Measurements from ENCODE around the gene LIMS4. TPM values are rescaled to one million over a fixed set of nuclear protein-coding genes. Genes with fewer than 3 reads are reported as not detected.
"Not testable (repeated sequence)": the region's sequence is repeated elsewhere in the genome, so short reads cannot be mapped to it uniquely, and the experiment has no call there.

The LIMS4 gene
- total RNA-seq, 4 donors from 2014 or later: 2.6 to 5.6 (median 4.9) TPM

- not testable (repeated sequence) for H3K27me3 ChIP-seq, ATAC-seq, H3K9me3 ChIP-seq, H3K36me3 ChIP-seq, H3K4me3 ChIP-seq, H3K27ac ChIP-seq, H3K4me1 ChIP-seq
- no CpG with 5 or more reads among the region's 7 CpGs for WGBS, 2 donors (ENCODE audit: low coverage in 1 of 2)
Observed at GRCh38 chr2:110468921-110469320, 3.7 kb downstream of the LIMS4 start.

GRCh38 chr2:110465312-110465711 lies 7.3 kb downstream of the LIMS4 start:
- H3K4me3 ChIP-seq, H3K36me3 ChIP-seq, H3K9me3 ChIP-seq, H3K27me3 ChIP-seq, H3K27ac ChIP-seq, H3K4me1 ChIP-seq: not testable (repeated sequence)
- peak; percentile 78 for ATAC-seq
- WGBS, 2 donors (ENCODE audit: low coverage in 1 of 2): no CpG with 5 or more reads among the region's 8 CpGs

GRCh38 chr2:110462458-110462857 lies 10.2 kb downstream of the LIMS4 start:
- not testable (repeated sequence) for H3K4me3 ChIP-seq, H3K27me3 ChIP-seq, H3K9me3 ChIP-seq, H3K4me1 ChIP-seq, H3K36me3 ChIP-seq, ATAC-seq, H3K27ac ChIP-seq
- no CpG with 5 or more reads among the region's 2 CpGs for WGBS, 2 donors (ENCODE audit: low coverage in 1 of 2)

- not testable (repeated sequence) for H3K27ac ChIP-seq, H3K36me3 ChIP-seq, H3K9me3 ChIP-seq, H3K4me3 ChIP-seq, H3K27me3 ChIP-seq, H3K4me1 ChIP-seq
- peak; percentile 89 for ATAC-seq
Observed at GRCh38 chr2:110460318-110460717, 12.3 kb downstream of the LIMS4 start.

- not testable (repeated sequence) for H3K27ac ChIP-seq, H3K4me3 ChIP-seq, H3K9me3 ChIP-seq, H3K27me3 ChIP-seq, H3K36me3 ChIP-seq, ATAC-seq, H3K4me1 ChIP-seq
- WGBS, 2 donors (ENCODE audit: low coverage in 1 of 2): no CpG with 5 or more reads among the region's 2 CpGs
Observed at GRCh38 chr2:110457214-110457590, 15.4 kb downstream of the LIMS4 start.

- H3K9me3 ChIP-seq, H3K4me1 ChIP-seq, H3K27ac ChIP-seq, H3K4me3 ChIP-seq, ATAC-seq, H3K36me3 ChIP-seq, H3K27me3 ChIP-seq: not testable (repeated sequence)
- no CpG with 5 or more reads among the region's 16 CpGs for WGBS, 2 donors (ENCODE audit: low coverage in 1 of 2)
Observed at GRCh38 chr2:110456291-110457213, 16.1 kb downstream of the LIMS4 start.

GRCh38 chr2:110455080-110455670 lies 17.4 kb downstream of the LIMS4 start:
- not testable (repeated sequence) for H3K27me3 ChIP-seq, ATAC-seq, H3K27ac ChIP-seq, H3K36me3 ChIP-seq, H3K4me1 ChIP-seq, H3K4me3 ChIP-seq, H3K9me3 ChIP-seq
- WGBS, 2 donors (ENCODE audit: low coverage in 1 of 2): no CpG with 5 or more reads among the region's 6 CpGs

GRCh38 chr2:110450951-110451350 lies 21.7 kb downstream of the LIMS4 start:
- WGBS, 2 donors (ENCODE audit: low coverage in 1 of 2): no CpG with 5 or more reads among the region's 2 CpGs
- not testable (repeated sequence) for ATAC-seq

GRCh38 chr2:110449127-110449947 lies 23.3 kb downstream of the LIMS4 start:
- not testable (repeated sequence) for H3K36me3 ChIP-seq, H3K27me3 ChIP-seq, H3K27ac ChIP-seq, H3K9me3 ChIP-seq, H3K4me3 ChIP-seq, H3K4me1 ChIP-seq
- WGBS, 2 donors (ENCODE audit: low coverage in 1 of 2): no CpG with 5 or more reads among the region's 7 CpGs
- ATAC-seq: peak; percentile 77

More at GRCh38 chr2:110450951-110451350, 21.7 kb downstream of the LIMS4 start:
- not testable (repeated sequence) for H3K9me3 ChIP-seq, H3K27me3 ChIP-seq, H3K36me3 ChIP-seq, H3K27ac ChIP-seq, H3K4me3 ChIP-seq, H3K4me1 ChIP-seq

GRCh38 chr2:110446644-110447043 lies 26.0 kb downstream of the LIMS4 start:
- H3K27me3 ChIP-seq, H3K4me3 ChIP-seq, H3K36me3 ChIP-seq, H3K4me1 ChIP-seq, H3K27ac ChIP-seq, H3K9me3 ChIP-seq: not testable (repeated sequence)
- no CpG with 5 or more reads among the region's 2 CpGs for WGBS, 2 donors (ENCODE audit: low coverage in 1 of 2)
- ATAC-seq: peak; percentile 40

- not testable (repeated sequence) for H3K27me3 ChIP-seq, H3K9me3 ChIP-seq, H3K4me3 ChIP-seq, H3K36me3 ChIP-seq, H3K27ac ChIP-seq, H3K4me1 ChIP-seq, ATAC-seq
- no CpG with 5 or more reads among the region's 8 CpGs for WGBS, 2 donors (ENCODE audit: low coverage in 1 of 2)
Observed at GRCh38 chr2:110443305-110444005, 29.2 kb downstream of the LIMS4 start.

- not testable (repeated sequence) for H3K36me3 ChIP-seq, H3K4me3 ChIP-seq, ATAC-seq, H3K9me3 ChIP-seq, H3K27ac ChIP-seq, H3K4me1 ChIP-seq, H3K27me3 ChIP-seq
- no CpG with 5 or more reads among the region's 1 CpG for WGBS, 2 donors (ENCODE audit: low coverage in 1 of 2)
Observed at GRCh38 chr2:110441905-110442304, 30.7 kb downstream of the LIMS4 start.

GRCh38 chr2:110434565-110434964 lies 38.1 kb downstream of the LIMS4 start:
- WGBS, 2 donors (ENCODE audit: low coverage in 1 of 2): no CpG with 5 or more reads among the region's 6 CpGs
- not testable (repeated sequence) for H3K4me1 ChIP-seq, H3K36me3 ChIP-seq, H3K4me3 ChIP-seq, H3K27me3 ChIP-seq, ATAC-seq, H3K27ac ChIP-seq, H3K9me3 ChIP-seq

Measured in gastroesophageal sphincter (tissue), 4 donors.